ENCODE measurements around the gene HNF4A. TPM values are rescaled to one million over a fixed set of nuclear protein-coding genes. Genes with fewer than 3 reads are reported as not detected.
A peak's percentile ranks its signal among the peaks of the same experiment; 100 is the strongest.

HNF4A gene
- total and polyA plus RNA-seq, 2 of the 13 experiments (the other 11 are each of a cell fraction or from before 2014, with no cell fraction given), result 80.9 to 169 TPM

DNA sequence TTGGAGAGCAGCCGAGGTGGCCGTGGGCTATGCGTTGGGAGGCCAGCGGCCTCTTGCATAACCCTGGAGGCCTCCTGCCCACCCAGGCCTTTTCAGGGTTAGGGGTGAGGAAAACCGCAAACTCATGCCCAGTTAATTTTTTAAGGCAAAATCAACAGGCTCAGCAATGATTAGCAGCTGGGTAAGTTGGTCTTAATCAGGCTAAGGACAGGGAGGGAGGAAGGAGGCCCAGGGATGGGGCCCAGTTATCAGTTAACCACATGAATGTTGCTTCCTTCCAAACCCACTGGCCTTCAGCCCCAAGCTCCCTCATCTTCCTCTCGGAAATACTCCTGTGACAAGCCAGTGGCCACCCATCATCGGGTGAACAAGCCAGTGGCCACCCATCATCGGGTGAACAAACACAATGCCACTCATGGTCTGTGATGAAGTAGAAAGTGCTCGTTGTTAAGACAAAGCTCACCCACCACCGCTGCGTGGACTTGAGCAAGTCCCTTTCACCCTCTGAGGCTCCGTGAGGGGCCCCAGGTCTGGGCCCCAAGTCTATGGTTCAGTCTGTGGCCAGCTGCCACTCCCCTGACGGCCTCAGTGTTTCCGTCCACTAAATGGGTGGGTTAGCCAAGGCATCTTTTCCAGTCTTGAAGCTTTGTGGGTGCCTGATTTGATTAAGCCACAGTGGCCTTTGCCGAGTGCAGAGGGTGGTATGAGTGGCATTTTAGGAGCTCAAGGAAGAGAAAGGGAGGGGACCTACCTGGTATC is 39.4 kb downstream of the HNF4A start (continued):
- no peak for TF ChIP-seq ZNF597 (CRISPR knock-in tag; IDR thresholded peaks at IDR 0.05)
- TF ChIP-seq CBFB (CRISPR knock-in tag; IDR thresholded peaks at IDR 0.05), result peak; percentile 100
- TF ChIP-seq PHF5A (CRISPR knock-in tag; IDR thresholded peaks at IDR 0.05; ENCODE audit: low read depth, unreplicated experiment), result no peak
- TF ChIP-seq YEATS4 (CRISPR knock-in tag; IDR thresholded peaks at IDR 0.05; ENCODE audit: borderline replicate concordance), result peak; percentile 79; the same call in 1 of the 2 replicates
- peak; percentile 90; the same call in 1 of the 2 replicates for TF ChIP-seq KLF6 (CRISPR knock-in tag; IDR thresholded peaks at IDR 0.05)
- peak; percentile 85 for TF ChIP-seq YEATS2 (CRISPR knock-in tag; IDR thresholded peaks at IDR 0.05; ENCODE audit: borderline replicate concordance)
- TF ChIP-seq HDAC1 (CRISPR knock-in tag; IDR thresholded peaks at IDR 0.05), result peak; percentile 94
- peak; percentile 100 for TF ChIP-seq ZNF670 (CRISPR knock-in tag; IDR thresholded peaks at IDR 0.05; ENCODE audit: borderline replicate concordance)
- TF ChIP-seq ZNF414 (CRISPR knock-in tag; IDR thresholded peaks at IDR 0.05), result peak; percentile 100
- no peak; the same call in 1 of the 2 replicates for TF ChIP-seq ZNF276 (CRISPR knock-in tag; IDR thresholded peaks at IDR 0.05; ENCODE audit: low read depth)
- 0 out of 2 replicates have a peak, but pooled peaks have one; percentile 74 for TF ChIP-seq HDAC6 (IDR thresholded peaks at IDR 0.05; ENCODE audit: low read depth, low read length)
- peak; percentile 97 for TF ChIP-seq HNRNPL (IDR thresholded peaks at IDR 0.05; ENCODE audit: low read depth, low read length)
- peak; percentile 65; the same call in 1 of the 2 replicates for TF ChIP-seq HINFP (CRISPR knock-in tag; IDR thresholded peaks at IDR 0.05; ENCODE audit: low read depth)
- no peak for TF ChIP-seq RFX3 (CRISPR knock-in tag; IDR thresholded peaks at IDR 0.05)
- TF ChIP-seq, protein P1, sequence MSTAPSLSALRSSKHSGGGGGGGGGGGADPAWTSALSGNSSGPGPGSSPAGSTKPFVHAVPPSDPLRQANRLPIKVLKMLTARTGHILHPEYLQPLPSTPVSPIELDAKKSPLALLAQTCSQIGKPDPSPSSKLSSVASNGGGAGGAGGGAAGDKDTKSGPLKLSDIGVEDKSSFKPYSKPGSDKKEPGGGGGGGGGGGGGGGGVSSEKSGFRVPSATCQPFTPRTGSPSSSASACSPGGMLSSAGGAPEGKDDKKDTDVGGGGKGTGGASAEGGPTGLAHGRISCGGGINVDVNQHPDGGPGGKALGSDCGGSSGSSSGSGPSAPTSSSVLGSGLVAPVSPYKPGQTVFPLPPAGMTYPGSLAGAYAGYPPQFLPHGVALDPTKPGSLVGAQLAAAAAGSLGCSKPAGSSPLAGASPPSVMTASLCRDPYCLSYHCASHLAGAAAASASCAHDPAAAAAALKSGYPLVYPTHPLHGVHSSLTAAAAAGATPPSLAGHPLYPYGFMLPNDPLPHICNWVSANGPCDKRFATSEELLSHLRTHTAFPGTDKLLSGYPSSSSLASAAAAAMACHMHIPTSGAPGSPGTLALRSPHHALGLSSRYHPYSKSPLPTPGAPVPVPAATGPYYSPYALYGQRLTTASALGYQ (CRISPR knock-in tag; IDR thresholded peaks at IDR 0.05), result peak; percentile 12; the same call in 1 of the 2 replicates
- TF ChIP-seq ARHGAP35 (CRISPR knock-in tag; IDR thresholded peaks at IDR 0.05; ENCODE audit: borderline replicate concordance), result no peak; the same call in 1 of the 2 replicates
- 0 out of 2 replicates have a peak, but pooled peaks have one; percentile 76 for TF ChIP-seq ZNF775 (CRISPR knock-in tag; IDR thresholded peaks at IDR 0.05; ENCODE audit: borderline replicate concordance)
- TF ChIP-seq, protein P2, sequence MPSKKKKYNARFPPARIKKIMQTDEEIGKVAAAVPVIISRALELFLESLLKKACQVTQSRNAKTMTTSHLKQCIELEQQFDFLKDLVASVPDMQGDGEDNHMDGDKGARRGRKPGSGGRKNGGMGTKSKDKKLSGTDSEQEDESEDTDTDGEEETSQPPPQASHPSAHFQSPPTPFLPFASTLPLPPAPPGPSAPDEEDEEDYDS (CRISPR knock-in tag; IDR thresholded peaks at IDR 0.05), result peak; percentile 66; the same call in 1 of the 2 replicates
- peak; percentile 65 for TF ChIP-seq SOX5 (CRISPR knock-in tag; IDR thresholded peaks at IDR 0.05; ENCODE audit: borderline replicate concordance)
- TF ChIP-seq CAMTA2 (CRISPR knock-in tag; IDR thresholded peaks at IDR 0.05; ENCODE audit: borderline replicate concordance), result 0 out of 2 replicates have a peak, but pooled peaks have one; percentile 71
- TF ChIP-seq PPARG (CRISPR knock-in tag; conservative IDR thresholded peaks at IDR 0.05), result peak; percentile 96; the same call in 1 of the 2 replicates
